GM12801 (cell line): ENCODE data around the gene FCN3.

ENCODE experiments used
- TF ChIP-seq, protein P1 (sequence below): IDR thresholded peaks from one replicate; pipeline ENCODE4 v1.5.1; 2011; ENCODE audit warnings: control low read depth; ENCODE audit not compliant: insufficient read length; ENCODE audit errors: extremely low read depth

FCN3 gene

GRCh38 chr1:27380766-27381733 is 6.4 kb upstream of the FCN3 start:
- TF ChIP-seq, protein P1, sequence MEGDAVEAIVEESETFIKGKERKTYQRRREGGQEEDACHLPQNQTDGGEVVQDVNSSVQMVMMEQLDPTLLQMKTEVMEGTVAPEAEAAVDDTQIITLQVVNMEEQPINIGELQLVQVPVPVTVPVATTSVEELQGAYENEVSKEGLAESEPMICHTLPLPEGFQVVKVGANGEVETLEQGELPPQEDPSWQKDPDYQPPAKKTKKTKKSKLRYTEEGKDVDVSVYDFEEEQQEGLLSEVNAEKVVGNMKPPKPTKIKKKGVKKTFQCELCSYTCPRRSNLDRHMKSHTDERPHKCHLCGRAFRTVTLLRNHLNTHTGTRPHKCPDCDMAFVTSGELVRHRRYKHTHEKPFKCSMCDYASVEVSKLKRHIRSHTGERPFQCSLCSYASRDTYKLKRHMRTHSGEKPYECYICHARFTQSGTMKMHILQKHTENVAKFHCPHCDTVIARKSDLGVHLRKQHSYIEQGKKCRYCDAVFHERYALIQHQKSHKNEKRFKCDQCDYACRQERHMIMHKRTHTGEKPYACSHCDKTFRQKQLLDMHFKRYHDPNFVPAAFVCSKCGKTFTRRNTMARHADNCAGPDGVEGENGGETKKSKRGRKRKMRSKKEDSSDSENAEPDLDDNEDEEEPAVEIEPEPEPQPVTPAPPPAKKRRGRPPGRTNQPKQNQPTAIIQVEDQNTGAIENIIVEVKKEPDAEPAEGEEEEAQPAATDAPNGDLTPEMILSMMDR = no peak

DNA sequence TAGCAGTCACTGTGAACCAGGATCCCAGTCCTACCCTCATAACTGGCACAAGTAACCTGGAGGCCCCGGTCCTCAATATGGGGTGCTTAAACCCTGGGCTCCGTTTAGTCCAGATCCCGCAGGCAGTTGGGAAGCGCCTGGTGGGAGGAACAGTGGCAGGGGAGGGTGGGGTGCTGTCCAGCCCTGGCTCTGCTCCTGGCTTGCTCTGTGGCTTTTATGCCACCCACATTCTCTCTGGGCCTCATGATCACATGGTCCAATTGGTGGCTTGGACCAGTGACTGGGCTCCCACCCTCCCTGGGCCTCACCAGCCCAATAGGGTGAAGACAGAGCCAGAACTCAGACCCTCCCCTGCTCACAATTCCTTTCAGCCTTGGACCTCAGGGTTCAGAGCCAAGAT is 5.6 kb upstream of the FCN3 start:
- TF ChIP-seq, protein P1 = no peak

DNA sequence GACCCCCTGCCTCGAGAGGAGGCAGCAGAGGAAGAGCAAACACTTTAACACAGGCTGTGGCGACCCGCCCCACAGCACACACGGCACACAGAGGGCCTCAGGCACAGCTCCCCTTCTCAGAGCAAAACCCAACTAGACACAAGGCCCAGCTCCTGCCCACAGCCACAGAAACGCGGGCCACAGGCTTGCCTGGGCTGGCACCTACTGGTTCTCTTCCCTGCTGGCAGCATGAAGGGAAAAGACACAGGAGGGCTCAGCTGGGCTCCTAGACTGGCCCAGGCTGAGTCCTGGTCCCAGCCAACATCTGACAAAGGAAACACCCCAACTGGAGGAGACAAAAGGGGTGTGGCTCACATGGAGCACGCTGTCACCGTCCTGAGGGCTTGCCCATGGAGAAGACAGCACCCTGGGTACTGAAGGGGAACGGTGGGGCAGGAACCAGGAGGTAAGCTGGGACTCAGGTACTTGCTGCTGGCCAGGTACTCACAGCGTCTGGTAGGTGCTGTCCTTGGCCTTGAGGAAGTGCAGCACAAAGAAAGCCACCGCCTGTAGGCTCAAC is 5.0 kb upstream of the FCN3 start:
- TF ChIP-seq, protein P1 = no peak

DNA sequence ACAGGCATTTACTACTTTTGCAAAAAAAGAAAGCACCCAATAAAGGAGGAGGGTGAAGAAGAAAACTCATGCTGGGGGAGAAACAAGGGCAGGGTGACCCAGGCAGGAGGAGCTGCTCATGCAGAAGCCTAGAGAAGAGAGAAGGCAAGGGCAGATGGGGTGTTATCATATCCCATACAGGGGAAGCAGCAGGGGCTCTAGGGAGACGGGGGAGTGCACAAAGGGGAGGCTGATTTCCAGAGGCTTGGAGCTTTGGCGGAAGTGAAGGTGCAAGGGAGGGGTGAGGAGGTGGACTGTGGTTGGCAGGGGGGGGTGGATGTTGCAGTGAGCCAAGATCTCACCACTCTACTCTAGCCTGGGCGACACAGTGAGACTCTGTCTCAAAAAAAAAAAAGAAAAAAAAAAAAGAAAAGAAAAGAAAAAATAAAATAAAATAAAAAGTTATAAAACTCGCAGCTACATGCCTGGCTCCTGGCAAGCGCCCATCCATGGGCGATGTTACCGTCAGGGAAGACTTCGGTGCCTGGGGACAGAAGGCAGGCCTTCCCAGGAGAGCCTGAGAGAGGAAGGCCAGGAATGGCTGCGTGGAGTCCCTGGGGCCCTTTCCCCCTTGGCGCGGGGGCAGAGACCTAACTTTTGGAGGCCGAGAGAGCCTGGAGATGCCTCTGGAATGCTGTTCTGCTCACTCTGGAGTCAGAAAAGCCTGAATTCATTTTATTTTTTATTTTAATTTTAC is 3.3 kb upstream of the FCN3 start:
- TF ChIP-seq, protein P1 = no peak

DNA sequence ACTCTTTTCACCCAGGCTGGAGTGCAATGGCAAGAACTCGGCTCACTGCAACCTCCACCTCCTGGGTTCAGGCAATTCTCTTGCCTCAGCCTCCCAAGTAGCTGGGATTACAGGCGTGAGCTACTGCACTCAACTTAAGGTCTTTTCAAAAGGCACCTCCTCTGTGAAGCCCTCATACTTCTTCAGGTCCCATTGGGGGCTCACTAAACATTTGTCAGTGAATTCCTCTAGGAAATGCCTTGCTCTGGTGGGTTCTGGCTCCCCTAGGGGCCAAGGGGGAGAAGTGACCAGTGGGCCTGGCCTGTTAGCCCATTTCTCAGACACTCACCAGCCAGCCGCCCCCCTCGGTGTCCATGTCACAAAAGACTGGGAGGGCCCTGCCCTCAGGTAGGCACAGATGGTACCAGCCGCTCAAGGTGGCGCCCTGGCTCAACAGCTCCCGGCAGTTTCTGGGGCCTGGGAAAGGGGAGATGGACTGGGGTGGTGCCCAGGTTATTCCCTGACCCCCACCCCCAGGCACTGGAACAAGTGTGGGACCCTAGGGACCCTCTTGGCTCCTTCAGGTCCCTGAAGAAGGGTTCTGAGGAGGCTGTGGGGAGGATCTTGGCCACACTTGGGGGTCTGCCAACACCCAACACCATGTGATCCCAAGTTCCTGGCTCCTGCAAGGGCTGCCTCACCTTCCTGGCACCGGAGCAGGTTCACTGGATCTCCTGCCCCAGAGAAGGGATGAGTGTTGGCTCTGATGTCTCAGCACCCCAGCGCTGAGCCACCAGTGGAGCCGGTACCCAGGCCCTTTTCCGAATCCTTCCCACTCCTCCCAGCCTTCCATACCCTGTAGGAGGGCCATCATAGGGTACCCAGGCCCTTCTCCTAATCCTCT is 1.6 kb downstream of the FCN3 start:
- TF ChIP-seq, protein P1 = no peak

- TF ChIP-seq, protein P1 = no peak
These were observed 2.4 kb downstream of the FCN3 start for GRCh38 chr1:27372022-27372807.
